DMS53 treated with DMSO at 0.1 percent for 48 hours (cell line): ENCODE results near the gene FKBP1B.
A peak's percentile ranks its signal among the peaks of the same experiment; 100 is the strongest.
"Not testable (repeated sequence)": the region's sequence is repeated elsewhere in the genome, so short reads cannot be mapped to it uniquely, and the experiment has no call there.

Source experiments
- DNase-seq: peaks from one replicate; lab custom pipeline; 2025; ENCODE audit not compliant: unreplicated experiment; lab: John Stamatoyannopoulos, UW

Gene FKBP1B

DNA sequence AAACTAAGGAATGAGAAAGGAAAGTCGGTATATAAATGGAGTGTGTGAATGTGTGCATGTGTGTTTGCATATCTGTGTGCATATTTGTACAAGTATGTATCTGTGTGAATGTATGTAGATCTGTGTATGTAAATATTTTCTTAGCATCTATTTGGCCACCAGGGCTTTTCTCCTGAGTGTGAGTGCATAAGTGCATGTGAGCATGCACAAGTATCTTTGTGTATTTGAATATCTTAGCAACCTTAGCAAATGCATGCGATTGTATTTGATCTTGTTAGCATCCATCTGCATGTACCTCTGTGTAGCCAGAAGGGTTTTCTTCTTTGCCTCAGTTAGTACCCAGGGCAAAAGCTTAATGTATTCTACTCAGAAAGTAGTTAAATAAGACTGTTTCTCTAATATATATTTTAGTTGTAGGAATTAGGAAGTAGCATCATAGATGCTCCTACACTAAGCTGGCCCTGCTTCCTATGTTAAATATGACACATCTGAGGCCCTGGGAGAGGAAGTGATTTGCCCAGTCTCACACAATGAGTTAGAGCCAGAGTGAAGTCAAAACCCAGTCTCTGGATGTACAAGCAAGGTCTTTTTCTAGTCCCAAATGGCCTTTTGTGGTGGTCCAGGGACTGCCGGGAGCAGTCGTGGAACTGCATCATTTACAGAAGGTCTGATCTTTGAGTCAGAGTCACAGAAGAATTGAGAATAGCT lies 9.2 kb downstream of the FKBP1B start:
- no peak for DNase-seq

DNA sequence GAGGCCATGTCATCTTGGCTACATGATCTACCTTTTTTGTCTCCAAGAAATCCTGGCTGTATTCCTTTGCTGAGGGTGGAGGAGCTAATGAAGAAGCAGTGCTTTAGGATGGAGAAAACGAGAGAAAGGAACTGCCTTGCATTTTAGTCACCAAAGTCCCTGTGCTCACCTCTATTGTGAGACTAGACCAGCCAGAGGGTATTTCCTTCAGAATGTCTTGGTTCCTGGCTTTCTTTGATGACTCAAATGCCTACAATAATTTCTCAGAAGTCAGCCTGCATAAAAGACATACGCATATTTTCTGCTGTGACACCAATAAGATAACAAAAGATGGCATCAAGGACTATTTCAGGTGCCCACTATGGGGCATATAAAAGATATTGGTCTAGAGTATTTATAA lies 15.8 kb downstream of the FKBP1B start:
- no peak for DNase-seq

DNA sequence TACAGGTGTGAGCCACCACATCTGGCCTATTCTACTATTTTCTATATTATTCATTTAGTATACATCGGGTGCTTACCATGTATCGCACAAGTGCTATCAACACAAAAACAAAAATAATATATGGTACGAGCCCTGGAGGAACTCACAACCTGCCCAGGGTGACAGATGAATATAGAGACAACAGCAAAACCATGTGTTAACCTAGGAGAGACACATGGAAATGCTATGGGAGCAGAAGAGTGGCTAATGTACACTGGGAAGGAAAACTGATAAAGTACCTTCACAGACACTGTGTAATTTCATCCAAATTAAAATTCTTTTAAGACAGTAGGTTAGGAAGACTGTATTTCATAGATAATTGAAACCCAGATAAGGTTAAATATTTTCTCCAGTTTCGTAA lies 22.7 kb downstream of the FKBP1B start:
- DNase-seq, result no peak

DNA sequence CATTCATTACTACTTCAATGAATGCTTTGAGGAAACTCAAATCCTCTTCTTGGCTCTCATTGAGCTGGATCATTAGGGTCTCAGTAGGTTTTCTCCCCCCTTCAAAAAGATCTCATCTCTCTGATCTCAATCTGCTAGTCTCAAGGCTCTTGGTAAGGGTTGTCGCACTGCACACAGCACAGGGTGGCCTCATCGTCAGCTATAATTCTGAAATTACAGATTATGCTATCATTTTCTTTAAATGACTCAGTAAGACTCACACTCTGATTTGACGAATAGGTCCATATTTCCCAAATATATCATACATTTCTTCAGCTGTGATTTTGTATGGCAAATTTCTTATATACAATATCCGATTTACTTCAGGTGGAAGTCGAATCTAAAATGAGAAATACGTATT lies 24.3 kb downstream of the FKBP1B start:
- no peak for DNase-seq

DNA sequence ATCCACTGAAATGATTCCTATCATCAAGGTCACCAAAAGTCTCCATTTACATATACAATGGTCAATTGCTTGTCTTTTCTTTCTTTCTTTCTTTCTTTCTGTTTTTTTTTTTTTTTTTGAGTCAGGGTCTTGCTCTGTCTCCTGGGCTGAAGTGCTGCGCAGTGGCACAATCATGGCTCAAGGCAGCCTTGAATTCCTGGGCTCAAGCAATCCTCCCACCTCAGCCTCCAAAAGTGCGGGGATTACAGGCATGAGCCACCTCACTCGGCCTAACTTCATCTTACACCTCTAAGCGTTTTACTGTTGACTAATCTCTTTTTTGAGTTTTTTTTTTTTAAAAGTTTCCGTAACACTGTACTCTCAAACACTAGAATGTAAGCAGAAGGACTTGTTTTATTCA lies 25.7 kb downstream of the FKBP1B start:
- DNase-seq, result no peak

DNA sequence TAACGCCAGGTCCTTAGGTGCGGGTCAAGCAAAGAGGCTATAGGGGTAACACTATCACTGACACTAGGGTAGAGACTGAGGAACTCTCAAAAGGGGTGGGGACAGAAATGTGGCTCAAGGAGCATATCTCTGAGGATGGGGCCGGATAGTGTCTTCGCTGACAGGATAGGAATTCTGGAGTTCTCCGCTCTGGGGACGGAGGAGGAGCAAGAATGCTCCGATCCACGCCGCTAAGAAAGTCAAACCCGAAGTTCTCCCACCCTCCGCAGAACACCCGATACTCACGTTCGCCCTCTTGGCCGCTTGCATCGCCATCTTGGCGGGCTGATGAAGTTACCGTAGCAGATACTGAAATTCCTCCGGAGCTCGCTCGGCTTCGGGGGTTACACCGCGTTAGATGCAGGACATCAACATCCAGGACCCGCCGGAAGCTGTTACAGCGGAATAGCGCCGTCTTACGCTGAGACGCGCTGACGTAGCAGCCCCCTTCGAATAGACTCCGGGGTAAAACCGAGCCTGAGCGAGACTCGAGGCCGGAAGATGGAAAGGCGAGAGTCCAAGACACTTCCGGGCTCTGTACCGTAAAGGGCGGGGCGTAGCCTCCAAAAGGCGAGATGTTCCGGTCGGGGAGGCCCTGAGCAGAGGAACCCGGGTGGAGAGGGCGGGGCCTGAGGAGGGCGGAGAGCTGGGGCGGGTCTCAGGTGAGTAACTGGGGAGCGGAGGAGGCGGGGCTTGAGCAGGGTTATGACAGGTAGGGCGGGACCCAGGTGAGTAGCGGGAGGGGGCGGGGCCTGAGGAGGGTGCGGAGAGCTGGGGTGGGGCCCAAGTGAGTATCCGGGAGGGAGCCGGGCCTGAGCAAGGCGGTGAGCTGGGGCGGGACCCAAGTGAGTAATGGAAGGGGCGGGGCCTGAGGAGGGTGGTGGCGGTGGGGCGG lies 26.6 kb downstream of the FKBP1B start, which contains the start of gene SF3B6:
TSS of gene SF3B6 (minus strand) at position 412 of the 934 bp plus-strand sequence. CDS start at position 315, 97 bp downstream.
- DNase-seq, result peak; percentile 99

DNA sequence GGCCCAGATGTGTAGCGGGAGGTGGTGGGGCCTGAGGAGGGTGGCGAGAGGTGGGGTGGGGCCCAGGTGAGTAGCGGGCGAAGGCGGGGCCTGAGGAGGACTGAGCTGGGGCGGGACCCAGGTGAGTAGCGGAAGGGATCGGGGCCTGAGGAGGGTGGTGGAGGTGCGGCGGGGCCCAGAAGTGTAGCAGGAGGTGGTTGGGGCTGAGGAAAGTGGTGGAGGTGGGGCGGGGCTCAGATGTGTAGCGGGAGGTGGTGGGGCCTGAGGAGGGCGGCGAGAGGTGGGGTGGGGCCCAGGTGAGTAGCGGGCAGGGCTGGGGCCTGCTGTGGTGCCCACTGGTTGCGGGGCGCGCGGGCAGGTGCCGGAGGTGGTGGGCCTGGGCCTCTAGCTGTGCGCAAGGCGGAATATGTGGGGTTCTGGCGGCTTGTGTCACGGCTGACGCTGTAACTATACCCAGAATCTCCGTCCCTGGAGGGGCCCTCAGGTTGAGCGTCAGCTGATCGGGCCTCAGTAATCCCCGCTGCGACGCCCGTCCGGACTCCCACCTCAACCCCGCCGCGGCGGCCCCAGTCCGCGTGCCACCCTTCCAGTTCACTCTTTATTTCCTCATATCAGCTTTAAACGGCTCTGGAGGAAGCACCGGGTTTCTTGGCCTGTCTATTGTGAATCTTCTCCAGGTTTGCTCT lies 27.5 kb downstream of the FKBP1B start:
- DNase-seq, result peak; percentile 28

DNA sequence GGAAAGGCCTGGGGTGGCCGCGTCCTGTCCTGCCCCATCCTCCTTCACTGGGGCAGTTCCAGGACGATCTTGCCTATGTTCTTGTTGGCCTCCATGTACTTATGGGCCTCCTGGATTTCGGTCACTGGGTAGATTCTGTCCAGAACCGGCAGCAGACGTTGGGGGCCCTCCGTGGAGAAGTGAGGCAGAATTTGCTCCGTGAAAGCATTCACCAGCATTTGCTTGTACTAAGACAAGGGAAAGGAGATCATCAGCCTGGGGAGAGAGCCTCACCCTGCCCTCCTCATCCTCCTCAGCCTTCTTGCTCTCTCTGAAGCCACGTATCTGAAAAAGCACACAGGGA lies 28.0 kb downstream of the FKBP1B start:
- no peak for DNase-seq

DNA sequence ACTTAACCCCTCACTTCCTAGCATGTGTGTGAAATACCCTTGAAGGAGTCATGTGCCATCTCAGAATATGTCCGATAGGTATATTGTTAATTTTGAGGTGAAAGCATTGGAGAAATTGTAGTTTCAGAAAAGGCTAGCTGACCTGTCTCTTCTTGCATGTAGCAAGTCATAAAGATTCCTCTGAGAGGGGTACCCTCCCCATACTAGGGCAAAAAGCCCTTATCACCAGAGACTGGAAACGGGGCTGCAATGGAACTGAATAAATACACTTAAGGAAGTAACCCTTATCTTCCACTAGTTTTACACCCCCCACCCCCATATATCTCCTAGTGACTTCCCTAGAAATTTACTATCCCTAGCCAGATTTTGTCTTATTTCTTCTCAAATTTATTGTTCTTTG lies 28.3 kb downstream of the FKBP1B start:
- DNase-seq, result no peak

DNA sequence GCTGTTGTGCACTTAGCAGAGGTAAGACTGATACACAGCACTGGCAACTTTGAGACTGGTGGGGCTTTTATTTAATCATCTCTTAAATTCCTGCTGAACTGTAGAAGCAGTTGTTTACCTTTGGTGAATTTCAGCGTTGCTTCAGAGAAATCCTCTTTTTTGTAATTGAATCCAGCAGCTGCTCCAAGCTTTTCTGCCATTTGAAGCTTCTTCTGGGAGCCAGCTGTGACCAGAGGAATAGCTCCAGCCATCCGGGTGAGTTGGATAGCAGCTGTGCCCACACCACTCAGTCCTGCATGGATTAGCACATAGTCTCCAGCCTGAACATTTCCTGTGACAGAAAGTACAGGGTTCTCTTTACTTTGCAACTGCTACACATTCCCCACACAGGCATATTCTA lies 31.2 kb downstream of the FKBP1B start:
- DNase-seq, result peak; percentile 88

DNA sequence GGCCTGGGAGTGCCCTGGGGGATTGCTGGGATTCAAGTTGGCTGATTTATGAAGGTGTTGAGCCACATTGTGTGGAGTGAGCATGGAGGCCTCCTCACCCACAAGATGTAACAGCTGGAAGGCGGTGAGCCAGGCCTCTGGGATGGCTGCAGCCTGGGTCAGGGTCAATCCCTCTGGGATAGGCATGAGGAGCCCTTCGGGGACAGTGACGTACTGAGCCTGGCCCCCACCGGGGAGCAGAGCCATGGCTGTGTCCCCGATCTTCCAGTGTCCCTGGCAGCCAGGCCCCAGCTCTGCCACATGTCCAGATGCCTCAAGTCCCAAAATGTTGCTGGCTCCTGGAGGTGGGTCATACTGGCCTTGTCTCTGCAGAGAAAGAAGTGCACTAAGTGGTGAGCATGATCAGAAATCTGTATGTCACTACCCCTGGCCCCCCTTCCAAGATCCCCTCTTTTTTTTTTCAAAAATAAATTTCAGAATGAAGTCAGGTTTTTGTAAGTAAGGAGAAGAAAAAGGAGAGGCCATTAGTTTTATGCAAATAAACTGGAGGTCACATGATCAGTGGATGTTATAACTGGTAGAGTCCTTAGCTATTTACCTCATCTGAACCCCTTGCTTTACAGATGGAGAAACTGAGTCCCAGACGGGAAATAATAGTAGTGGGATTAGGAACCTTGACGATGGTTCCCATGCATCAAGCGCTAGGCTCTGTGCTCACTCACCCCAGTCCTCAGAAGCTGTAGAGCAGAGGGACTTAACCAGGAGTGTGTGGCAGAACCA lies 33.4 kb downstream of the FKBP1B start:
- DNase-seq, result no peak

DNA sequence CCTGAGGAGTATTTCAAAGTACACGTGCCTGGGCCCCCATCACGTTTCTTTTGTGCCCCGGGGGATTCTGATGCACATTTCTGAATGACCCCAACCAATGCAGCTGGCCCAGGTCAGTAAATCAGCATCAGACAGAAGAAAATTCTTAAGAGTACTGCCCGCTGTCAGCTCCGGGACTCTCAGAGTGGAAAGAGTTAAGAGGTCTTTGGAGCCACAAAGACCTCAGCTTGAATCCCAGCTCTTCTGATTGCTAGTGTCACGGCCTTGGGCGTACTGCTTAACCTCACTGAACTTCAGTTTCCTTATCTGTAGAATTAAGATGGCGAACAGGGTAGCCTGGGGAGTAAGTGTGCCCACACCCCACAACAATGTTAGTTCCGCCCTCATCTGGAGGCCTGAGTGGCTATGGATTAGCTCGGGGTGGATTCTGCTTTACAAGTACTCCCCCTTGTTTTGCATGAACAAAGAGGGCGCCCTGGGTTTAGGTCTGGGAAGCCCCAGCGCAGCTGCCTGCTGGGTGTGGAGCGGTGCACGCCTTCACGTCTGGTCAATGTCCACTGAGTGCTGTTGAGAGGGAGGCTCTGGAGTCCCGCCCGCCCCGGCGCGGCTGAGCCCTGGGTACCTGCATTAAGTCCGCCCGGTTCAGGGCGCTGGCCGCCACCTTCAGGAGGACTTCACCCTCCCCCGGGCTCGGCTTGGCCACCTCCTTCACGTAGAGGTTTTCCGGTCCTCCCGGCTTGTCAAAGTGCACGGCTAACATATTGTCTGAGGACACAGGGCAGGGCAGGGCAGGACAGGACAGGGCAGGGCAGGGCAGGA lies 34.2 kb downstream of the FKBP1B start:
- DNase-seq, result peak; percentile 69

DNA sequence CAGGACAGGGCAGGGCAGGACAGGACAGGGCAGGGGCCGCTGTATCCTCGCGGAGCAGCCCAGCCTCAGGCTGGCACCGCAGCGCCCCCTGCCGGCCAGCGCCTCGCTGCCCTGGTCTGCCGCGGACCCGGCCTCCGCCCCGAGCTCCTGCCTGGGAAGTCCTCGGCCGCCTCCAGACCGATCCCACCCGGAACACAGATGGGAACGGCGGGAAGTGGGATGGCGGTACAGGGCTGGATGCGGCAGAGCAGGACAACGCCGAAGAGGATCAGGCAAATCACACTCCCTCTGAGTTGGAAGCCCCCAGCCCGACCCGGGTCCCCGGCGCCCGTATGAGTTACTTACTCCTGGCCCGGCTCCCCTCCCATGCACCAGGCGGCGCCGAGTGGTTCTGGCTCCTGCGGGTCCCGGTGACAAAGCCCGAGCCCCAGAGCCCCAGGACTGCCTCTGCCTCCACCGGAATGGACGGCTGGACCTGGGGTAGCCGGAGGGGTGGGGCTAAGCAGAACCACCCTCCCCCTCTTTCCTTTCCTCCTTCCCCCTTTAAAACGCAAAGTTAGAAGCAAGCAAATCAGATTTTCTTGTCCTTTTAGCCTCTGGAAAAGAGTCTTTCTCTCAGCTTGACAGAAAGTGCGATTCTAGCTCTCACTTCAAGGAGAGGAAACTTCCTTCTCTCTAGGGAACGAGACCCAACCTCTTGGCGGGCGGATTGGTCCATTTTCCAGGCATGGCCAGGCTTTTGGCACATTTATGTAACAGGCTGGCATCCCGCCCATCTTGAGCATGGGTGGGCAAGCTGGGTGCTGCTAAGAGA lies 35.1 kb downstream of the FKBP1B start, which contains the start of gene TP53I3:
TSS of gene TP53I3 (minus strand) at position 449 of the 814 bp plus-strand sequence. CDS start 508 bp downstream, outside the sequence.
- peak; percentile 69 for DNase-seq

DNA sequence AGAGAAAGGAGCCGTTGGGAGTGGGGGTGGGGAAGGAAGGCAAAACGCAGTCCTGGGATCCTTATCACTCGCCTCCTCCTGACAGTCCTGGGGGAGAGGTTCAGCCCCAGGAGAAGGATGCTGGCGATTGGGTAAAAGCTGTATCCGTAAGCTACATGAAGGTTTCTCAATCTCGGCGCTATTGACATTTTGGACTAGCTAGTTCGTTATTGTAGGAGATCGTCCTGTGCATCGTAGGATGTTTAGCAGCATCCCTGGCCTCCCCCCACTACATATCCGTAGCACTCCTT lies 35.6 kb downstream of the FKBP1B start:
- no peak for DNase-seq

DNA sequence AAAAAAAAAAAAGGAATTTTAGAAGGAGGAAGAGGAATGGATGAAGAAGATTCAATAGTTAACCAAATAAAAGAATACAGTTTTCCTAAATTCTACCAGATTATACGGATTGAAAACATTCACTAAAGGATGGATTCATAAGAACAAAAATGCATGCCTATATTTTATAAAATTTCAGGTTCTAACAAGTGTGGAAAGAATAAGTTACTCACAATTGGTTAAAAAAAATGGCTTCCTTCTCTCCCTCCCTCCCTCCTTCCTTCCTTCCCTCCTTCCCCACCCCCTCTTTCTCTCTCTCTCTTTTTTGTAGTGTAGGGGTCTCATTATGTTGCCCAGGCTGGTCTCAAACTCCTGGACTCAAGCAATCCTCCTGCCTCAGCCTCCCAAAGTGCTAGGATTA lies 36.7 kb downstream of the FKBP1B start:
- DNase-seq, result no peak

DNA sequence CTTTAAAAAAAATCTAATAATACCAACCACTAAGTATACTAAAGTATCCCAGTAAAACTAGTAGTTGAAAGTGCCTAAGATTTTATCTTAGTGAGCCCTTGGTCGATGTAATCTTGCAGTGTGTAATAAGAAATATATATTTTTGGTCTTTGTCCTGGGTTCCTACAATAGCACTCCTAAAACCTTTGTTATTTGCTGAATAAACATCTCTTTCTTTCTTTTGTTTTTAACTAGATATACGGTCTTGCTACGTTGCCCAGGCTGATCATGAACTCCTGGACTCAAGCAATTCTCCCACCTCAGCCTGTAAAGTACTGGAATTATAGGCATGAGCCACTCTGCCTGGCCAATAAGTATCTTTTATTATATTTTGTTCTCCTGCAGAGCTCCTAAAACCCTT lies 37.5 kb downstream of the FKBP1B start:
- DNase-seq, result no peak

DNA sequence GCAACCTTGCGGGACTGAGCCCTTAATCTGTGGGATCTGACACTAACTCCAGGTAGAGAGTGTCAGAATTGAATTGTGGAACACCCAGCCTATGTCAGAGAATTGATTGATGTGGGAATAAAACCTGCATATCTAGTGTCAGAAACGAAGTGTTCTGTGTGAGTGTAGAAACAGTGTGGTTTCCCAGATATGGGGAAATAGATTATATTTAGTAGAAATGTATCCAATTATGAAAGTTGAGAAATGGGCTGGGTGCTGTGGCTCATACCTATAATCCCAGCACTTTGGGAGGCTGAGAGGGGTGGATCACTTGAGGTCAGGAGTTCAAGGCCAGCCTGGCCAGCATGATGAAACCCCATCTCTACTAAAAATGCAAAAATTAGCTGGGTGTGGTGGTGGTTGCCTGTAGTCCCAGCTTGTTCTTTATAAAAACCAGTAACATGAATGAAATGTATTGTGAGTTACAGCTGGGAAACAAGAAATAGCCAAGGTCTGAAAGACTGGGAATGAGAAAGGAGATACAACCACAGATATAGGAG lies 39.3 kb downstream of the FKBP1B start:
- DNase-seq, result no peak

DNA sequence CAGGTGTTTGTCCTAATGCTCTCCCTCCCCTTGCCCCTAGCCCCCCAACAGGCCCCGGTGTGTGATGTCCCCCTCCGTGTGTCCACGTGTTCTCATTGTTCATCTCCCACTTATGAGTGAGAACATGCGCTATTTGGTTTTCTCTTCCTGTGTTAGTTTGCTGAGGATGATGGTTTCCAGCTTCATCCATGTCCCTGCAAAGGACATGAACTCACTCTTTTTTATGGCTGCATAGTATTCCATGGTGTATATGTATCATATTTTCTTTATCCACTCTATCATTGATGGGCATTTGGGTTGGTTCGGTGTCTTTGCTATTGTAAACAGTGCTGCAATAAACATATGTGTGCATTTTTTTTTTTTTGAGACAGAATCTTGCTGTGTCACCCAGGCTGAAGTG lies 43.7 kb downstream of the FKBP1B start:
- not testable (repeated sequence) for DNase-seq

DNA sequence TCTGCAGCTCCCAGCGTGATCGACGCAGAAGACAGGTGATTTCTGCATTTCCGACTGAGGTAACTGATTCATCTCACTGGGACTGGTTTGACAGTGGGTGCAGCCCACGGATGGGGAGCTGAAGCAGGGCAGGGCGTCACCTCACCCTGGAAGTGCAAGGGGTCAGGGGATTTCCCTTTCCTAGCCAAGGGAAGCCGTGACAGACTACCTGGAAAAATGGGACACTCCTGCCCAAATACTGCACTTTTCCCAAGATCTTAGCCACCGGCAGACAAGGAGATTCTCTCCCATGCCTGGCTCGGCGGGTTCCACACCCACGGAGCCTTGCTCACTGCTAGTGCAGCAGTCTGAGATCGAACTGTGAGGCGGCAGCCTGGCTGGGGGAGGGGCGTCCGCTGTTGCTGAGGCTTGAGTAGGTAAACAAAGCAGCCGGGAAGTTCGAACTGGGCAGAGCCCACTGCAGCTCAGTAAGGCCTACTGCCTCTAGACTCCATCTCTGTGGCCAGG lies 45.7 kb downstream of the FKBP1B start:
- DNase-seq, result not testable (repeated sequence)
